Panc1 (cell line): ENCODE results near the gene LATS1. TPM values are rescaled to one million over a fixed set of nuclear protein-coding genes. Genes with fewer than 3 reads are reported as not detected.
"Not testable (repeated sequence)": the region's sequence is repeated elsewhere in the genome, so short reads cannot be mapped to it uniquely, and the experiment has no call there.

Experiments
- ATAC-seq: fragments of 200-7000 bp; cut with Tn5 transposase; 2 replicates; pipeline ENCODE4 v1.9.1; 2020; ENCODE audit warnings: mild to moderate bottlenecking, moderate library complexity
- BruUV-seq: library from RNA; stranded (reverse); fragments of 400-500 nt; replicated peaks from 2 replicates; lab custom pipeline; 2021; lab: Mats Ljungman, UMichigan
- CTCF ChIA-PET: fragments of 300-600 bp; sonication (Branson Sonifier 250); formaldehyde crosslinking; loops from one replicate; lab custom pipeline; 2022; ENCODE audit warnings: antibody characterized with exemption; lab: Charles Lee
- POLR2A ChIA-PET: fragments of 300-600 bp; sonication (Branson Sonifier 250); formaldehyde crosslinking; loops from one replicate; lab custom pipeline; 2022; ENCODE audit warnings: antibody characterized with exemption; lab: Charles Lee
- DNase-seq: peaks from one replicate; pipeline ENCODE4 v3.0.0-alpha.2; 2010; ENCODE audit warnings: low read depth, low spot score
- H3K27ac ChIP-seq: 2 replicates; pipeline ENCODE4 v1.5.1; 2011; ENCODE audit warnings: mild to moderate bottlenecking, low read length, inconsistent platforms
- H3K27me3 ChIP-seq: fragments of 200-500 bp; sonication (Bioruptor generic); 2 replicates; pipeline ENCODE4 v1.6.0; 2014; ENCODE audit warnings: low read length, inconsistent platforms; ENCODE audit not compliant: control insufficient read depth, insufficient read depth
- H3K36me3 ChIP-seq: fragments of 200-500 bp; sonication (Bioruptor generic); 2 replicates; pipeline ENCODE4 v1.5.1; 2014; ENCODE audit warnings: inconsistent platforms, mild to moderate bottlenecking, low read length, moderate library complexity; ENCODE audit not compliant: control insufficient read depth, insufficient read depth
- H3K4me1 ChIP-seq: 2 replicates; pipeline ENCODE4 v1.5.1; 2011; ENCODE audit warnings: inconsistent platforms, mild to moderate bottlenecking, low read length, moderate library complexity; ENCODE audit not compliant: control insufficient read depth, insufficient read depth
- H3K4me3 ChIP-seq, 2 experiments: 2 replicates each; pipeline ENCODE4 v1.5.1; 2011 to 2012; ENCODE audit warnings: low read depth in 2 of 2, low read length in 2 of 2, mild to moderate bottlenecking in 2 of 2, inconsistent platforms in 1 of 2, moderate library complexity in 1 of 2
- H3K9me3 ChIP-seq: fragments of 200-500 bp; sonication (Bioruptor generic); 2 replicates; pipeline ENCODE4 v1.5.1; 2014; ENCODE audit warnings: low read depth, mild to moderate bottlenecking, inconsistent platforms, low read length, moderate library complexity; ENCODE audit not compliant: control insufficient read depth, insufficient read depth
- POLR2AphosphoS5 ChIP-seq: IDR thresholded peaks from 2 replicates; pipeline ENCODE4 v1.6.1; 2012; ENCODE audit warnings: mild to moderate bottlenecking, low read depth, low read length, moderate library complexity
- REST ChIP-seq, 2 experiments: IDR thresholded peaks; 2 replicates each; pipeline ENCODE4 v1.6.1; 2011 to 2012; ENCODE audit warnings: low read depth in 2 of 2, control low read depth in 1 of 2, low read length in 1 of 2, mild to moderate bottlenecking in 1 of 2, moderate library complexity in 1 of 2; ENCODE audit not compliant: insufficient read depth in 1 of 2
- SIN3A ChIP-seq: IDR thresholded peaks from 2 replicates; pipeline ENCODE4 v1.6.1; 2012; ENCODE audit warnings: low read depth, mild to moderate bottlenecking, low read length, moderate library complexity, borderline replicate concordance; ENCODE audit not compliant: insufficient read depth
- TCF7L2 ChIP-seq: IDR thresholded peaks from 2 replicates; pipeline ENCODE4 v1.6.1; 2011; ENCODE audit warnings: mild to moderate bottlenecking, low read depth, low read length, inconsistent platforms
- in situ Hi-C: cut with HindIII; loops from 2 replicates; pipeline ENCODE4 v1.10.0; 2016; ENCODE audit warnings: low sequenced_read_pairs, low pct_unique_long_range_greater_than_20kb
- intact Hi-C: fragments of 100-400 bp; cut with micrococcal nuclease; formaldehyde crosslinking; loops from one replicate; pipeline ENCODE4 v1.10.0; 2022; ENCODE audit not compliant: unreplicated experiment
- total RNA-seq: library from RNA; stranded (reverse); gene quantifications from one replicate; pipeline ENCODE4 v1.2.1, GENCODE V29; 2021; ENCODE audit not compliant: unreplicated experiment
- TF ChIP-seq, protein P1 (sequence below): fragments of 450-650 bp; IDR thresholded peaks from 2 replicates; pipeline ENCODE4 v1.5.1; 2017; ENCODE audit warnings: mild to moderate bottlenecking

The LATS1 gene
- total RNA-seq, 1 experiment from 2014 or later: 36.0 TPM

DNA sequence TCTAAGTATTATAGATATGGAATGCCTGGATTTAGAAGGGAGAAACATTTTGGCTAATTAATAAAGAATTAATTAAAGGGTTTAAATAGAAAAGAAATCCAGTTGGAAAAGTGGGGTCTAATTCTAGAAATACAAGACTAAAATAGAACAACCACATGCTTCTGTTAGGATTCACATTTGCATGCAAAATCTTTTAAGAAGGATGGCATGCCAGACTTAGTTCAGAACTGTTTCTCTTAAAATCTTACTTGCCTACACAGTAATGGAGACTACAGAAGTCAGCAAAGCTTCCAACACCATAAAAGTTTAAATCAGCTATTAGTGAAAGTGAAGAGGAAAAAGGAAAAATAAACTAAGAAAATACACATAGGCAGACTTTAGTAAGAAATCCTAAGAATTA is 36.7 kb downstream of the LATS1 start:
- ChIA-PET POLR2A (no interaction called here), CTCF (no interaction called here)
- no peak for DNase-seq
- Histone ChIP-seq H3K27ac (no peak overlapping the region), H3K4me1 (no peaks in the 10 kb centered on the region), H3K36me3 (peaks cover 16% of the 10 kb centered on the region), H3K9me3 (no peaks in the 10 kb centered on the region), H3K4me3 (no peak overlapping the region), H3K27me3 (no peaks in the 10 kb centered on the region)
- no TSS peak for BruUV-seq
- in situ Hi-C loops (no loop called here), intact Hi-C loops (no loop called here)
- TF ChIP-seq POLR2AphosphoS5 (no peak), TCF7L2 (no peak), SIN3A (no peak), REST (IDR thresholded peaks at IDR 0.05; ENCODE audit: insufficient read depth in 1 of 2, low read depth in 2 of 2, low read length in 1 of 2) (no peak)
- TF ChIP-seq, protein P1, sequence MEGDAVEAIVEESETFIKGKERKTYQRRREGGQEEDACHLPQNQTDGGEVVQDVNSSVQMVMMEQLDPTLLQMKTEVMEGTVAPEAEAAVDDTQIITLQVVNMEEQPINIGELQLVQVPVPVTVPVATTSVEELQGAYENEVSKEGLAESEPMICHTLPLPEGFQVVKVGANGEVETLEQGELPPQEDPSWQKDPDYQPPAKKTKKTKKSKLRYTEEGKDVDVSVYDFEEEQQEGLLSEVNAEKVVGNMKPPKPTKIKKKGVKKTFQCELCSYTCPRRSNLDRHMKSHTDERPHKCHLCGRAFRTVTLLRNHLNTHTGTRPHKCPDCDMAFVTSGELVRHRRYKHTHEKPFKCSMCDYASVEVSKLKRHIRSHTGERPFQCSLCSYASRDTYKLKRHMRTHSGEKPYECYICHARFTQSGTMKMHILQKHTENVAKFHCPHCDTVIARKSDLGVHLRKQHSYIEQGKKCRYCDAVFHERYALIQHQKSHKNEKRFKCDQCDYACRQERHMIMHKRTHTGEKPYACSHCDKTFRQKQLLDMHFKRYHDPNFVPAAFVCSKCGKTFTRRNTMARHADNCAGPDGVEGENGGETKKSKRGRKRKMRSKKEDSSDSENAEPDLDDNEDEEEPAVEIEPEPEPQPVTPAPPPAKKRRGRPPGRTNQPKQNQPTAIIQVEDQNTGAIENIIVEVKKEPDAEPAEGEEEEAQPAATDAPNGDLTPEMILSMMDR: no peak
- no peak for ATAC-seq

DNA sequence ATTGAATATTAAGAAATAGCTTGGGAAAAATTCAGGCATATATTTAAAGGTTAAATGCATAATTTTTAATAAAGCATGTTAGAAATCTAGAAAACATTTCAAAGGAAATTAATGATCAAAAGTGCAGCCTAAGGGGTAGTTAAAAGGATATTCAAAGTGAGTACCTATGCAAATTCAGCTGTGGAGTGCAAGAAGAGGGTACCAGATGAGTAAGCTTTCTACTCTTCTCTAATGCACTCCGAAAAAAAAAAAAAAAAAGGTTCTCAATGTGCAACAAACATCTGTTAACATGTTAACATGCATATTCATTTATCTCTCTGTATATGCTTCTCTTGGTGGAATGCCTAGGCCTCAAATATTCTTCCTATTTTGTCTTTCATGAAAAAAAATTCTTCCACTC is 37.4 kb downstream of the LATS1 start:
- in situ Hi-C loops: no loop called here
- H3K27ac ChIP-seq: no peak overlapping the region
- H3K27me3 ChIP-seq: no peaks in the 10 kb centered on the region
- H3K4me1 ChIP-seq: no peaks in the 10 kb centered on the region
- H3K9me3 ChIP-seq: no peaks in the 10 kb centered on the region
- no TSS peak for BruUV-seq
- no peak for DNase-seq
- ChIA-PET CTCF (no interaction called here), POLR2A (no interaction called here)
- TF ChIP-seq, protein P1: no peak
- TF ChIP-seq TCF7L2: no peak
- TF ChIP-seq REST (IDR thresholded peaks at IDR 0.05; ENCODE audit: insufficient read depth in 1 of 2, low read depth in 2 of 2, low read length in 1 of 2): no peak
- no peak for TF ChIP-seq SIN3A
- TF ChIP-seq POLR2AphosphoS5: no peak
- H3K36me3 ChIP-seq: peaks cover 16% of the 10 kb centered on the region
- ATAC-seq: no peak
- intact Hi-C loops: no loop called here
- no peak overlapping the region for H3K4me3 ChIP-seq

GRCh38 chr6:149672265-149672664 is 45.6 kb downstream of the LATS1 start:
- intact Hi-C loops, in situ Hi-C loops: not testable (repeated sequence)

More at GRCh38 chr6:149672265-149672664, 45.6 kb downstream of the LATS1 start:
- H3K4me3 ChIP-seq, H3K27me3 ChIP-seq, ATAC-seq, CTCF ChIA-PET, H3K36me3 ChIP-seq, H3K27ac ChIP-seq, H3K4me1 ChIP-seq, H3K9me3 ChIP-seq, DNase-seq, BruUV-seq, POLR2A ChIA-PET: not testable (repeated sequence)
